Breast epithelium (tissue), 4 donors: ENCODE results near the gene FLNC. TPM values are rescaled to one million over a fixed set of nuclear protein-coding genes. Genes with fewer than 3 reads are reported as not detected.
A peak's percentile ranks its signal among the peaks of the same experiment; 100 is the strongest.

ENCODE experiments used
- DNase-seq, 2 donors: peaks; one replicate each; pipeline ENCODE4 v3.0.0-alpha.2; 2019; ENCODE audit warnings: low spot score in 2 of 2
- H3K27ac ChIP-seq, 2 donors: fragments of 200-600 bp; sonication (generic) in 1 of 2; one replicate each; pipeline ENCODE4 v1.5.1; 2016 to 2019; ENCODE audit warnings: mild to moderate bottlenecking in 1 of 2
- H3K27me3 ChIP-seq, 2 donors: fragments of 200-600 bp; sonication (generic) in 1 of 2; one replicate each; pipeline versions ENCODE4 v1.5.1 to v1.6.0; 2017 to 2019; ENCODE audit warnings: control low read depth in 1 of 2, mild to moderate bottlenecking in 1 of 2
- H3K36me3 ChIP-seq: fragments of 200-600 bp; one replicate; pipeline ENCODE4 v1.5.1; 2019
- H3K4me1 ChIP-seq, 2 donors: fragments of 200-600 bp; sonication (generic); one replicate each; pipeline ENCODE4 v1.5.1; 2016 to 2019; ENCODE audit warnings: control low read depth in 1 of 2
- H3K4me3 ChIP-seq, 3 donors: fragments of 200-600 bp; sonication (generic); 1 replicate in 2 of 3; 2 replicates in 1 of 3; pipeline ENCODE4 v1.5.1; 2016 to 2019; ENCODE audit warnings: mild to moderate bottlenecking in 3 of 3, moderate library complexity in 2 of 3
- H3K9me3 ChIP-seq, 2 donors: fragments of 200-600 bp; sonication (generic) in 1 of 2; one replicate each; pipeline ENCODE4 v1.5.1; 2016 to 2019; ENCODE audit warnings: control low read depth in 1 of 2
- CTCF ChIP-seq, 3 donors: fragments of 450-650 bp; IDR thresholded peaks; one replicate each; pipeline ENCODE4 v1.5.1; 2016 to 2017; ENCODE audit warnings: antibody characterized with exemption in 3 of 3, mild to moderate bottlenecking in 3 of 3, moderate library complexity in 3 of 3
- POLR2A ChIP-seq: fragments of 450-650 bp; IDR thresholded peaks from one replicate; pipeline ENCODE4 v1.6.1; 2016; ENCODE audit warnings: antibody characterized with exemption, mild to moderate bottlenecking, moderate library complexity
- POLR2AphosphoS5 ChIP-seq, 3 donors: sonication (generic); formaldehyde crosslinking; IDR thresholded peaks; one replicate each; pipeline ENCODE4 v1.6.1; 2017; ENCODE audit warnings: antibody characterized with exemption in 3 of 3
- intact Hi-C: fragments of 100-400 bp; cut with DNase I; formaldehyde crosslinking; loops from one replicate; pipeline ENCODE4 v1.15.1; 2023; ENCODE audit warnings: low total_unique reads
- total RNA-seq, 3 donors: library from RNA; depleted of rRNA; stranded (reverse); fragments of >200 nt; gene quantifications; one replicate each; pipeline ENCODE4 v1.1.0, GENCODE V29; 2016

FLNC gene
- total RNA-seq, 3 donors from 2014 or later, result 5.1 to 7.5 (median 6.0) TPM

- Histone ChIP-seq H3K9me3 (no peaks in the 10 kb centered on the region), H3K27ac (no peak overlapping the region), H3K4me1 (no peaks in the 10 kb centered on the region), H3K27me3 (no peaks in the 10 kb centered on the region), H3K36me3 (no peaks in the 10 kb centered on the region), H3K4me3 (no peak overlapping the region)
- no peak for TF ChIP-seq POLR2AphosphoS5 (IDR thresholded peaks at IDR 0.05)
- DNase-seq, result no peak
- intact Hi-C loops, result no loop called here
Observed at GRCh38 chr7:128788446-128789412, 41.5 kb upstream of the FLNC start.

- TF ChIP-seq CTCF (IDR thresholded peaks at IDR 0.05), result no peak
- TF ChIP-seq POLR2AphosphoS5 (IDR thresholded peaks at IDR 0.05), result no peak
- TF ChIP-seq POLR2A, result no peak
- H3K4me3 ChIP-seq, result peak overlapping the region; percentile 63 to 89 (median 88)
- no peaks in the 10 kb centered on the region for H3K27me3 ChIP-seq
- no peaks in the 10 kb centered on the region for H3K4me1 ChIP-seq
- intact Hi-C loops, result no loop called here
- H3K27ac ChIP-seq, result peak overlapping the region; percentile 16 to 58
- no peak for DNase-seq
- H3K9me3 ChIP-seq, result no peaks in the 10 kb centered on the region
- no peaks in the 10 kb centered on the region for H3K36me3 ChIP-seq
Observed at GRCh38 chr7:128790315-128791041, 39.7 kb upstream of the FLNC start.

GRCh38 chr7:128791121-128791971 lies 38.9 kb upstream of the FLNC start, which contains the start of gene CCDC136:
Gene CCDC136, plus strand, starts transcription at chr7:128791968. Its CDS starts 444 bp downstream, at chr7:128792412.
- H3K27me3 ChIP-seq, result no peaks in the 10 kb centered on the region
- H3K27ac ChIP-seq, result peak within 1 kb of the TSS; percentile 16 to 58
- no peaks in the 10 kb centered on the region for H3K4me1 ChIP-seq
- H3K9me3 ChIP-seq, result no peaks in the 10 kb centered on the region
- intact Hi-C loops, result no loop called here
- no peak for TF ChIP-seq POLR2A
- peak within 1 kb of the TSS; percentile 63 to 89 (median 88) for H3K4me3 ChIP-seq
- H3K36me3 ChIP-seq, result no peaks in the 10 kb centered on the region
- DNase-seq, result peak in 1 of 2 donors; percentile 31

GRCh38 chr7:128791972-128792327 lies 38.3 kb upstream of the FLNC start:
- intact Hi-C loops, result no loop called here
- no peaks in the 10 kb centered on the region for H3K4me1 ChIP-seq
- H3K9me3 ChIP-seq, result no peaks in the 10 kb centered on the region
- H3K27me3 ChIP-seq, result no peaks in the 10 kb centered on the region
- no peak overlapping the region for H3K27ac ChIP-seq
- no peaks in the 10 kb centered on the region for H3K36me3 ChIP-seq
- TF ChIP-seq CTCF (IDR thresholded peaks at IDR 0.05), result no peak
- TF ChIP-seq POLR2A, result no peak
- no peak for TF ChIP-seq POLR2AphosphoS5 (IDR thresholded peaks at IDR 0.05)
- DNase-seq, result no peak
- H3K4me3 ChIP-seq, result peak overlapping the region; percentile 63 to 89 (median 88)

- no peak for DNase-seq
- H3K4me1 ChIP-seq, result no peaks in the 10 kb centered on the region
- no peaks in the 10 kb centered on the region for H3K27me3 ChIP-seq
- no peaks in the 10 kb centered on the region for H3K9me3 ChIP-seq
- H3K4me3 ChIP-seq, result peak overlapping the region in 2 of 3 donors; percentile 88 to 89
- H3K27ac ChIP-seq, result no peak overlapping the region
- H3K36me3 ChIP-seq, result no peaks in the 10 kb centered on the region
- intact Hi-C loops, result no loop called here
- TF ChIP-seq POLR2A (no peak), POLR2AphosphoS5 (IDR thresholded peaks at IDR 0.05) (no peak), CTCF (IDR thresholded peaks at IDR 0.05) (no peak)
Observed at GRCh38 chr7:128792471-128793180, 37.6 kb upstream of the FLNC start.
